Ovary (tissue), 9 donors: ENCODE measurements around the gene COL25A1. TPM values are rescaled to one million over a fixed set of nuclear protein-coding genes. Genes with fewer than 3 reads are reported as not detected.

Source experiments
- DNase-seq, 5 donors: peaks; one replicate each; pipeline ENCODE4 v3.0.0-alpha.2; 2019 to 2020
- H3K27ac ChIP-seq, 2 donors: fragments of 200-600 bp; one replicate each; pipeline versions ENCODE4 v1.5.1 to v1.8.0; 2019 to 2022
- H3K27me3 ChIP-seq: fragments of 200-600 bp; one replicate; pipeline ENCODE4 v1.8.0; 2022
- H3K36me3 ChIP-seq: fragments of 200-600 bp; sonication (generic); one replicate; pipeline ENCODE4 v1.5.1; 2019
- H3K4me1 ChIP-seq: one replicate; pipeline ENCODE4 v1.8.1; 2013; ENCODE audit warnings: mild to moderate bottlenecking, moderate library complexity; ENCODE audit not compliant: insufficient read depth
- H3K4me3 ChIP-seq: fragments of 200-600 bp; sonication (generic); one replicate; pipeline ENCODE4 v1.5.1; 2017
- H3K9me3 ChIP-seq, 2 donors: fragments of 200-600 bp in 1 of 2; sonication (generic) in 1 of 2; one replicate each; pipeline versions ENCODE4 v1.5.1 to v1.8.1; 2013 to 2019; ENCODE audit warnings: mild to moderate bottlenecking in 1 of 2, moderate library complexity in 1 of 2
- CTCF ChIP-seq, 3 donors: fragments of 450-650 bp in 2 of 3; fragments of 200-600 bp in 1 of 3; IDR thresholded peaks; one replicate each; pipeline versions ENCODE4 v1.5.1 to v1.8.0; 2016 to 2022; ENCODE audit warnings: antibody characterized with exemption in 3 of 3, mild to moderate bottlenecking in 1 of 3
- EP300 ChIP-seq: sonication (generic); formaldehyde crosslinking; IDR thresholded peaks from one replicate; pipeline ENCODE4 v1.6.1; 2017; ENCODE audit warnings: antibody characterized with exemption
- POLR2A ChIP-seq: fragments of 450-650 bp; IDR thresholded peaks from one replicate; pipeline ENCODE4 v1.6.1; 2017; ENCODE audit warnings: antibody characterized with exemption, mild to moderate bottlenecking, moderate library complexity
- WGBS, 3 donors: extraction: QIAGEN DNeasy Blood & Tissue Kit in 1 of 3; methylation state at CpG; one replicate each; pipeline versions ENCODE4 v1.1.5 to v1.1.7; 2013 to 2017; 5-methylcytosine and 5-hydroxymethylcytosine counted together
- intact Hi-C, 4 donors: fragments of 100-400 bp; cut with DNase I; formaldehyde crosslinking; loops; one replicate each; pipeline versions ENCODE4 v1.11.0 to v1.15.1; 2022 to 2023
- polyA plus RNA-seq, 2 donors: library from polyadenylated mRNA; stranded (reverse); fragments of 200-250 nt in 1 of 2; fragments of 350-450 nt in 1 of 2; fragmentation: Illumina TruSeq in 1 of 2; extraction: RNeasy Lipid Tissue Mini Kit (QIAGEN cat#74804) in 1 of 2; gene quantifications; one replicate each; pipeline ENCODE4 v1.2.3, GENCODE V29; 2013 to 2014
- total RNA-seq, 7 donors: library from RNA; depleted of rRNA in 2 of 7; stranded (reverse); fragments of >200 nt in 2 of 7; fragmentation: NEBNext Ultra II Directional in 3 of 7; extraction: Animal tissue kit (Norgen Biotek cat#: 25700) in 3 of 7; gene quantifications; one replicate each; pipeline versions ENCODE4 v1.1.0 to v1.2.4, GENCODE V29; 2016 to 2023
- donor health status: DM: no; HTN: no; CAD: no; lungs with moderate emphysema.
- donor health status: DM: no; HTN: no; CAD: no.
- donor health status: Bipolar disorder and iron deficiency.
- donor health status: DM: yes; HTN: yes; CAD: no.
- donor health status: DM: no; HTN: no; CAD: no.
- donor health status: DM: yes; HTN: yes; CAD: no.

The COL25A1 gene
- total and polyA plus RNA-seq, 9 donors: 0.25 to 3.2 (median 0.77) TPM

DNA sequence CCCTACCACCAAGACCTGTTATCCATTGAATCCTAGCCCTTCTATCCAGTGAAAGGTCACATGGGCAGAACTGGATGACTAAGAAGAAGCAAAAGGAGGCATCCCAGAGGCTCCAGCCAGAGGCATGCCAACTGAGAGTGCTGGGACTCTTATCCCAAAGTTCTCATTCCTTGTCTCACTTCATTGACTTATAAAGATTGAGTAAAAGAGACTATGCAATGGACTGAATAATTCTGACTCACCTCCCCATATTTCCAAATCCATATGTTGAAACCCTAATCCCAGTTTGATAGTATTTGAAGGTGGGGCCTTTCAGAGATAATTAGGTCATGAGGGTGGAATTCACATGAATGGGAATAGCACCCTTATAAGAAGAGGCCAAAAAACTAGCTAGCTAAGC lies 131.4 kb downstream of the COL25A1 start:
- TF ChIP-seq CTCF (IDR thresholded peaks at IDR 0.05): no peak
- TF ChIP-seq POLR2A: no peak
- no peak for TF ChIP-seq EP300
- intact Hi-C loops: no loop called here
- no peak overlapping the region for H3K27ac ChIP-seq

DNA sequence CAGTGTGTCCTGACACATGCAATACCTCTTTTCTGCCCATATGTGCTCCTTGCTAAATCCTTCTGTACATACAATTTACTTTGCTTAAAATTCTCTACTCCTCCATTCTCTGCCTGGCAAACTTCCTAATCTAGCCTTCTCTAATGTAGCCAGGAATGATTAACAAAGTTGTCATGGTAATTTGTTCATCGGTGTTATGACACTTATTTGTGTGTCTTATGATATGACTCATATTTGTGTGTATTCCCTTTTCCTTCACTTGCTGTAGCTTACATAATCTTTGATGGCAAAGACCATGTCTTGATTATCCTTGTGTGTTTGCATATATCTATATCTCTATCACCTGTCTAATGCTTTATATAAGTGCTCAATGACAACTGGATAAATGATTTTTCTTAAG lies 133.3 kb downstream of the COL25A1 start:
- H3K27me3 ChIP-seq: no peaks in the 10 kb centered on the region
- H3K9me3 ChIP-seq: no peaks in the 10 kb centered on the region
- TF ChIP-seq CTCF (IDR thresholded peaks at IDR 0.05): no peak
- TF ChIP-seq POLR2A: no peak
- TF ChIP-seq EP300: no peak
- no peak overlapping the region for H3K27ac ChIP-seq
- no peak overlapping the region for H3K4me3 ChIP-seq
- WGBS, 3 donors: 61 to 66% (median 64%) methylated on average over 1 of the region's 1 CpG
- intact Hi-C loops: no loop called here
- H3K36me3 ChIP-seq: no peaks in the 10 kb centered on the region
- no peaks in the 10 kb centered on the region for H3K4me1 ChIP-seq
- no peak for DNase-seq

More for the DNA sequence above, 131.4 kb downstream of the COL25A1 start:
- Histone ChIP-seq H3K4me1 (no peaks in the 10 kb centered on the region), H3K36me3 (no peaks in the 10 kb centered on the region), H3K27me3 (no peaks in the 10 kb centered on the region), H3K4me3 (no peak overlapping the region), H3K9me3 (no peaks in the 10 kb centered on the region)
- DNase-seq: no peak

- Histone ChIP-seq H3K27ac (no peak overlapping the region), H3K9me3 (no peaks in the 10 kb centered on the region), H3K36me3 (no peaks in the 10 kb centered on the region), H3K27me3 (no peaks in the 10 kb centered on the region), H3K4me1 (no peaks in the 10 kb centered on the region), H3K4me3 (no peak overlapping the region)
- intact Hi-C loops: no loop called here
- no peak for DNase-seq
- no peak for TF ChIP-seq POLR2A
- 88 to 95% (median 94%) methylated on average over 3 of the region's 3 CpGs for WGBS, 3 donors
Observed at GRCh38 chr4:109166586-109166985, 135.9 kb downstream of the COL25A1 start.

GRCh38 chr4:109166126-109166525 lies 136.3 kb downstream of the COL25A1 start:
- no peak overlapping the region for H3K4me3 ChIP-seq
- H3K9me3 ChIP-seq: no peaks in the 10 kb centered on the region
- H3K27me3 ChIP-seq: no peaks in the 10 kb centered on the region
- TF ChIP-seq EP300 (no peak), CTCF (IDR thresholded peaks at IDR 0.05) (no peak), POLR2A (no peak)
- no peak for DNase-seq
- no peaks in the 10 kb centered on the region for H3K4me1 ChIP-seq
- H3K27ac ChIP-seq: no peak overlapping the region
- no peaks in the 10 kb centered on the region for H3K36me3 ChIP-seq
- intact Hi-C loops: no loop called here

DNA sequence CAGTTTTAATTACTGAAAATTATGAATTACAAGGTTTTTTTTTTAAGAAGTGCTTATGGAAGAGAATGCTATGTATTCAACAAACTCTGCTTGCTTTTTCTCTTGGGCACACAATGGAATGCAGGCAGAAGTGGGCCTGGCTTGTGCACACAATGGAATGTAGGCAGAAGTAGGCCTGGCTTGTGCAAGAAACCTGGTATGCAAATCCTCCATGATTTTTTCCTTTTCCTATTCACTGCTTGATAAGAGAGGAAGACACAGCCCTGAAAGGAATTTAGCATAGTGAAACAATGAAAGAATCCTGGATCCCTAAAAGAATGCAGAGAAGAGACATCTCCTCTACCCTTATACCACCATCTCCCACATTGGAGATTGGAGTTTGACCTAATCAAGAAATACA lies 138.4 kb downstream of the COL25A1 start:
- TF ChIP-seq EP300: no peak
- no peak for TF ChIP-seq POLR2A
- no peak for TF ChIP-seq CTCF (IDR thresholded peaks at IDR 0.05)
- Histone ChIP-seq H3K36me3 (no peaks in the 10 kb centered on the region), H3K4me3 (no peak overlapping the region), H3K27ac (no peak overlapping the region), H3K9me3 (no peaks in the 10 kb centered on the region), H3K27me3 (no peaks in the 10 kb centered on the region), H3K4me1 (no peaks in the 10 kb centered on the region)
- intact Hi-C loops: no loop called here
- DNase-seq: no peak
